Duodenal mucosa (tissue), 2 donors: Measurements from ENCODE around the gene LPAR1.

ENCODE experiments used
- H3K27ac ChIP-seq: one replicate; pipeline ENCODE4 v1.7.0; 2013; ENCODE audit warnings: low read depth, low read length
- H3K27me3 ChIP-seq, 2 donors: one replicate each; pipeline ENCODE4 v1.7.0; 2013; ENCODE audit warnings: low read length in 2 of 2, control low read depth in 1 of 2; ENCODE audit not compliant: insufficient read depth in 2 of 2, control insufficient read depth in 1 of 2
- H3K36me3 ChIP-seq, 2 donors: one replicate each; pipeline ENCODE4 v1.7.0; 2013; ENCODE audit warnings: low read length in 2 of 2, control low read depth in 1 of 2; ENCODE audit not compliant: insufficient read depth in 2 of 2, control insufficient read depth in 1 of 2
- H3K4me1 ChIP-seq, 2 donors: one replicate each; pipeline ENCODE4 v1.7.0; 2013; ENCODE audit warnings: low read length in 2 of 2, control low read depth in 1 of 2; ENCODE audit not compliant: insufficient read depth in 2 of 2, control insufficient read depth in 1 of 2
- H3K4me3 ChIP-seq, 2 donors: one replicate each; pipeline ENCODE4 v1.7.0; 2013; ENCODE audit warnings: low read length in 2 of 2, low read depth in 1 of 2
- H3K9ac ChIP-seq, 2 donors: one replicate each; pipeline ENCODE4 v1.7.0; 2013; ENCODE audit warnings: low read length in 2 of 2, low read depth in 1 of 2
- H3K9me3 ChIP-seq, 2 donors: one replicate each; pipeline ENCODE4 v1.7.0; 2013; ENCODE audit warnings: low read length in 2 of 2, control low read depth in 1 of 2; ENCODE audit not compliant: control insufficient read depth in 1 of 2

The LPAR1 gene

GRCh38 chr9:110911659-110912418 is 126.4 kb downstream of the LPAR1 start:
- H3K9me3 ChIP-seq, result peaks cover 6 to 17% of the 10 kb centered on the region in 2 donors
- H3K27ac ChIP-seq, result no peak overlapping the region

GRCh38 chr9:110908894-110909293 is 129.4 kb downstream of the LPAR1 start:
- no peak overlapping the region for H3K27ac ChIP-seq
- peaks cover 0 to 8% of the 10 kb centered on the region in 2 donors for H3K4me1 ChIP-seq
- no peaks in the 10 kb centered on the region for H3K36me3 ChIP-seq
- H3K4me3 ChIP-seq, result no peak overlapping the region
- no peaks in the 10 kb centered on the region for H3K27me3 ChIP-seq
- peaks cover 6 to 17% of the 10 kb centered on the region in 2 donors for H3K9me3 ChIP-seq
- H3K9ac ChIP-seq, result no peak overlapping the region

More at GRCh38 chr9:110911659-110912418, 126.4 kb downstream of the LPAR1 start:
- H3K9ac ChIP-seq, result no peak overlapping the region
- H3K36me3 ChIP-seq, result no peaks in the 10 kb centered on the region
- peaks cover 0 to 8% of the 10 kb centered on the region in 2 donors for H3K4me1 ChIP-seq
- H3K27me3 ChIP-seq, result no peaks in the 10 kb centered on the region
- no peak overlapping the region for H3K4me3 ChIP-seq

- no peak overlapping the region for H3K9ac ChIP-seq
- no peaks in the 10 kb centered on the region for H3K4me1 ChIP-seq
- no peaks in the 10 kb centered on the region for H3K27me3 ChIP-seq
- peaks cover 0 to 10% of the 10 kb centered on the region in 2 donors for H3K9me3 ChIP-seq
- no peak overlapping the region for H3K27ac ChIP-seq
- no peaks in the 10 kb centered on the region for H3K36me3 ChIP-seq
- no peak overlapping the region for H3K4me3 ChIP-seq
Measured at GRCh38 chr9:110900917-110901316, 137.4 kb downstream of the LPAR1 start.

- Histone ChIP-seq H3K9me3 (peaks cover 0 to 10% of the 10 kb centered on the region in 2 donors), H3K4me3 (no peak overlapping the region), H3K27ac (no peak overlapping the region), H3K36me3 (no peaks in the 10 kb centered on the region), H3K27me3 (no peaks in the 10 kb centered on the region), H3K9ac (no peak overlapping the region), H3K4me1 (no peaks in the 10 kb centered on the region)
Measured at GRCh38 chr9:110900456-110900855, 137.8 kb downstream of the LPAR1 start.

- Histone ChIP-seq H3K4me3 (no peak overlapping the region), H3K9me3 (peaks cover 0 to 10% of the 10 kb centered on the region in 2 donors), H3K27me3 (no peaks in the 10 kb centered on the region), H3K4me1 (no peaks in the 10 kb centered on the region), H3K36me3 (no peaks in the 10 kb centered on the region), H3K9ac (no peak overlapping the region), H3K27ac (no peak overlapping the region)
Measured at GRCh38 chr9:110898866-110899265, 139.4 kb downstream of the LPAR1 start.

- peaks cover 0 to 10% of the 10 kb centered on the region in 2 donors for H3K9me3 ChIP-seq
- no peaks in the 10 kb centered on the region for H3K4me1 ChIP-seq
- no peak overlapping the region for H3K27ac ChIP-seq
- H3K36me3 ChIP-seq, result no peaks in the 10 kb centered on the region
- H3K27me3 ChIP-seq, result no peaks in the 10 kb centered on the region
- H3K4me3 ChIP-seq, result no peak overlapping the region
- no peak overlapping the region for H3K9ac ChIP-seq
Measured at GRCh38 chr9:110898358-110898757, 139.9 kb downstream of the LPAR1 start.

- H3K4me1 ChIP-seq, result no peaks in the 10 kb centered on the region
- H3K9ac ChIP-seq, result no peak overlapping the region
- peaks cover 0 to 8% of the 10 kb centered on the region in 2 donors for H3K9me3 ChIP-seq
- H3K27ac ChIP-seq, result no peak overlapping the region
- H3K4me3 ChIP-seq, result no peak overlapping the region
- H3K36me3 ChIP-seq, result no peaks in the 10 kb centered on the region
- H3K27me3 ChIP-seq, result no peaks in the 10 kb centered on the region
Measured at GRCh38 chr9:110897943-110898342, 140.3 kb downstream of the LPAR1 start.

GRCh38 chr9:110895147-110895905 is 142.9 kb downstream of the LPAR1 start:
- Histone ChIP-seq H3K27me3 (no peaks in the 10 kb centered on the region), H3K4me3 (no peak overlapping the region), H3K4me1 (no peaks in the 10 kb centered on the region), H3K9ac (no peak overlapping the region), H3K27ac (no peak overlapping the region), H3K9me3 (no peaks in the 10 kb centered on the region), H3K36me3 (no peaks in the 10 kb centered on the region)

GRCh38 chr9:110894731-110895130 is 143.5 kb downstream of the LPAR1 start:
- Histone ChIP-seq H3K9me3 (no peaks in the 10 kb centered on the region), H3K27me3 (no peaks in the 10 kb centered on the region), H3K27ac (no peak overlapping the region), H3K4me1 (no peaks in the 10 kb centered on the region), H3K4me3 (no peak overlapping the region), H3K36me3 (no peaks in the 10 kb centered on the region), H3K9ac (no peak overlapping the region)

GRCh38 chr9:110892689-110893088 is 145.6 kb downstream of the LPAR1 start:
- H3K27me3 ChIP-seq, result no peaks in the 10 kb centered on the region
- H3K9ac ChIP-seq, result no peak overlapping the region
- H3K4me3 ChIP-seq, result no peak overlapping the region
- H3K4me1 ChIP-seq, result no peaks in the 10 kb centered on the region
- H3K9me3 ChIP-seq, result no peaks in the 10 kb centered on the region
- no peaks in the 10 kb centered on the region for H3K36me3 ChIP-seq
- H3K27ac ChIP-seq, result no peak overlapping the region
